Measurements from ENCODE around the gene DDX17.
"Not testable (repeated sequence)": the region's sequence is repeated elsewhere in the genome, so short reads cannot be mapped to it uniquely, and the experiment has no call there.

Gene DDX17

DNA sequence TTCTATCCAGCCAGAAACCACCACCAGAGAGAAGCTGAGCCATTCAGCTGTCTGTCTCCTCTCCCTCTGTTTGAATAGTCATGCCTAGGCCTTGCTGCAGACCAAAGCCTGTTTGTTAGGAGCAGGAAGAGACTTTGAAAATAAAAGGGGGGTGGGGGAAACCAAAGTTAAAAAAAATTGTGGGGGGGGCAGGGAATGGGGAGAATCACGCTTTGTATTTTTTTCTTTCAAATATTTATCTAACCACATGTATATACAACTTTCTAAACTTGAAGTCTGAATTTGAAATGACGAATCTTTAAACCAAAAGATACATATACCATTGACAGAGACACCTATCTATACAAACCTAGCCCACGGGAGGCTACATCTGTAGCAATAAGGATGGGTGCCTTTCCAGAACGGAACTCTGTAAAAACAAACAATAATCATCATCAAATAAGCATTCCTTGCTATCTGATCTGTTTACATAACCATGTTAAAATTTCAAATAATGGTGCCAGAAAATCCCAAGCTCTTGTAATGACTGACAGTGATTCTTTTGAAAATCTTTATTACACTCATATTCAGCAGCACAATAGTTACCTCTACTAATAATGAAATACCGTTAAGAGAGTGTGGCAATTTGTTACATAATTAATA is 14.3 kb downstream of the DDX17 start:
- DNase-seq = no peak

DNA sequence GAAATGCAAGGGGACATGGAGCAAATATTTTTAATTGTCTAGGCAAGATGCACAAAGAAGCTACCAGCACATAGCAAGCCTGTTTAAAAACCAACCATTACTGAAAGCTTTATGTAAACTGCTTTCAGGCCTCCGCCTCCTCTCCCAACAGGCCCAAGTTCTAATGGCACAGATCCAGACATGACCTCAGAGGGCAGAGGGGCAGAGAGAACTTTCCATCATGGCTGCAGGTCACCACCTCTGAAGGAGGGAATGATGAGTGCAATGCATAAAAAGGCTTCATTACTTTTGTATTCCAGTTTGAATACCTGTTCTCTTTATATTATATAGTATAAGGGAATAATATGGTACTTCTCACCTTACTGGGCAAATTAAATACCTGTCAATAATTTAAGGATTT is 15.2 kb downstream of the DDX17 start:
- peak; percentile 33 for DNase-seq

DNA sequence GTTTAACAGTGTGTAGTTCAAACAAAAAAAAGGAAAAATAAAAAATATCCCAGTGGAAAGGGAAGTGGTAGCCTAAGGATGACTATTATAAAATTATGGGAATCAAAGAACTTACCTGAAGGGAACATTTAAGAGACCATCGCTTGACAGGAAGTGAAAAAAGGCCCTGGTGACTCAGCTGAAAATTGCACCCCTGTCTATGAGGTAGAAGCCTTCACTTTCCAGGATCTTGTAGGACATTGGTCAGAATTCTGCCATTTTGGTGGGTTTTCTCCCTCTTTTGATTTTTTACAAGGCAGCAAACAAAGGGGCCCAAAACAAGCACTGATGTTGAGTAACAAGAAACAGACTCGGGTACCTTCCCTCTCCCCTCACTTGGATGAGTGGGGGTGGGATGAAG is 15.6 kb downstream of the DDX17 start:
- no peak for DNase-seq

DNA sequence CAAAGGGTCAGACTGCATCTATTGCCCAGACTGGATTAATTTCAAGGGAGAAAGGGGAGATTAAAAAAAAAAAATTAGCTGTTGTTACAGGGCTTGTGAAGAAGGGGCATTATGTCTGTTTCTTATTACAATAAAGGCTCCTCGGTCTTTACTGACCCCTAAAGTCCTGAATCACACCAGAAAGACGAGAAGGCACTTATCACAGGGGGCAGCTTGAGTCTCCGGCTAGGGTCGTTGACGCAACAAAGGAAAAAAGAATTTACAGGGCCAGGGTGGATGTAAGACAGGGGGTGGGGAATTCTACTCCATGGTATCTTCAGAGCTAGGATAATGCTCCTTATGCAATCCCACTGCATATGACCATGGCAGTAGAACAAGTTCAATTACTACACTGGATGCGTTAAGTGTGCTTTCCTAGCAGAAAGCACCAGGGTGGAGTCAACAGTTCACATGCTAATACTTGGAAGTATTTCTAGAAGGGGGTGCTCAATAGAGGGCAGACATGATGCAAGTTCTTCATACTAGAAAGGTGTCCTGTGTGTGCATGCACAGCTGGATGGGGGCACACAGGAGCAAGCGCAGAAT is 16.5 kb downstream of the DDX17 start:
- no peak for DNase-seq

DNA sequence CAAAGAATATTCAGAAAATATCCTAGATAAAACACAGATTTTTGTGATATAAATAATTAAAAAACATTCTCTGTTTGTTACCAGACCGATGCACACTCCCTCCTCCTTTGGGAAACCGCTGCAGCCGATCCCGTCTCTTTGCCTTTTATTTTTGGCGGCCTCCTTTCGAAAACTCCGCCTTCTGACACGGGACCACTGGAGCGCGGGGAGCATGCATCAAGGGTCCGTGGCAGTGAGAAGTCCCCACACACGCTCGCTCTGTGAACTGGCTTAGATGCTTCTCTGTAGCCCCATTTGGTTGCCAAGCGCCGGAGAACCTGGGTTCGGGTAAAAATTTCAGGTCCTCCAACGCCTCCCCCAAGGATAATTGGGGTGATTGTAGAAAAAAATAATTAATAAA is 17.0 kb downstream of the DDX17 start:
- DNase-seq = no peak

DNA sequence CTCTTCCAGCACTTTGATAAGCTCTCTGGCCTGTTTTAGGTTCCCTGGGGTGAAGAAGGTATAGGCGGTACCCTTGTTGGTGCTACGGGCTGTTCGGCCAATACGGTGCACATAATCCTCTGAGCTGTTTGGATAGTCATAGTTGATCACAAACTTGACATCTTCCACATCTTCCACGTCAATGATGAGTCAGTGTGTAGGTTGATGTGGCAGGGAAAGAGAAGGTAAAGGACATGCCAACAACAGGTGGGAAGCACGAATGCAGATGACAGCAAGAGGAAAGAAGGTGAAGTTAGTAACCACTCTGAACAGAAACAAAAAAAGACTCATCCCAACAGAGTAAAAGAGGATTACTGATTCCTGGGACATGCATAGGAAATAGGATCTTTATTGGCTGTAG is 18.2 kb downstream of the DDX17 start:
- DNase-seq = no peak

DNA sequence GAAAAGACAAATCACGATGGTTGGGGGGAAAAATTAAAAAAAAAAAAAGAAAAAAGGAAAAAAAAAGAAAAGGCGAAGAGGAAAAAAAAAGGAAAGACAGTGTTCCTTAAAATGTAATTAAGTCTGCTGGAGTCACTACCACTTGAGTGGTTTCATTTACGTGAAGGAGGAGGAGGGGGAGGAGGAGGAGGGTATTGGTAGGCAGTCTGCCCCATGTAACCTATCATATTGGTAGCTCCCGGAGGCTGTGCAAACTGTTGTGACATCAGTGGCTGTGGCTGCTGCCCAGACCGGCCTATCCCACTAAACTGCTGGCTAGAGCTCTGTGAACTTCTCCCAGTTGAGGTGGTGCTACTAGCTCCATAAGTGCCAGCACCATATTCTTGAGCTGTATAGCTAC is 20.3 kb downstream of the DDX17 start:
- no peak for DNase-seq

DNA sequence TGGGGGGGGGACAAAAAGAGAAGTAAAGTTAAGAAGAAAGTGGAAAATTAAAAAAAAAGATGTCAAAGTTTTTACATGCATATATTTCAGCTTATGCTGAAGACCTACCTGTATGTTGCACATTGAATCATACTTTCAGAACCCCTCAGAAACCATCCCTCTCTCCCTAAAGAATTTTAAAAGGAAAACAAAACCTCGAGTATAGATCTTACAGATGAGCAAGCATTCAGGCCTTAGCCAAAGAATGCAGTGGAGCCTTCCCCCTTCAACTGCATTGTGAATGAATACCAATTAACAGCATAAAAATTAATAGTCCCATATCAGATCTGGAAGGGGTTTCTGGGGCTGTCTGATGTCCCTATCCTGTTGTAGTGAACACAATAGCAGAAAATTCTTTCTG is 21.9 kb downstream of the DDX17 start:
- DNase-seq = no peak

DNA sequence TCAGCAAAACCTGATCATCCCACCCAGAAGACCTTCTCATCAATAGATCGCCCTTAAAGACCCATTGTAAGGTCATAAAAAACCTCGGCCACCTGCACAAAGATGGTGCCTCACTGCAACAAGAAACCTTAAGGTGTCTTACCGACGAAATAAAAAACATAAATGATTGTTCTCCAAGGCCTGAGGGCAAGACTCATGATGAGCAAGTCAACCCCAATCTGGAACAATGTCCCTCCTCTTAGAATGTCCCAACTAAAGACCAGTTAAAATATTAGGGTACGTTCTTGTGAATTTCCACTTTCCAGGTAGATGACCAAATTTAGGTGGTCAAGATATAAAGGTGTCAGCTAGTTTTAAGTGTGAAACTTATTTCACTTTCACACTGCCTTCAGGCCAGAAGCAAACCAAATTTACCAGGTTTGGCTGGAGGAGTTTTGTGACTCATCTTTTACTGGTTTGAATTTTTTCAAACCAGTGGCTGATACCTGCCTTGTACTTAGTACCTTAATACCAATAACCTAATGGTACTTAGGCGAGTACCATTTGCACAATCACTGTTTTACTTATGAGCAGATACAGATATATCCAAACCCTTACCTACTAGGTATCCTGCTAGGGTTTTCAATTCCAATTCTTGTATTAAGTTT is 23.3 kb downstream of the DDX17 start:
- DNase-seq = no peak

DNA sequence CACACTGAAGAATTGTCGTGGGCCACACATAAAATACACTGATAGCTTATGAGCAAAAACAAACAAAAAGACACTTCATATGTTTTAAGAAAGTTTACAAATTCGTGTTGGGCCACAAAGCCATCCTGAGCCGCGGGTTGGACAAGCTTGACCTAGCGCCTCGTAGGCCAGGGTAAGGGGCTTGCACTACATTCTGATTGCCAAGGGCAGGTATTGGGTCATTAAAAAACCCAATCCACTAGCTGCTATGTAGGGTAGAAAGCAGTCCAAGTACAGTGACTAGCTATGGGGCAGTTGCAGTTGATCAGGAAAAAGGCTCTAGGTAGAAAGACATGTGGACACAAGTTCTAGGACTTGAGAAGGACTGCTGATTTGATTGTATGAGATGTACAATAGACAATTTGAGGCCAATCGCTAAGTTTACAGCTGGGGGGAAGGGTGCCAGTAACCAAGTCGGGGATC is 24.2 kb downstream of the DDX17 start:
- no peak for DNase-seq

DNA sequence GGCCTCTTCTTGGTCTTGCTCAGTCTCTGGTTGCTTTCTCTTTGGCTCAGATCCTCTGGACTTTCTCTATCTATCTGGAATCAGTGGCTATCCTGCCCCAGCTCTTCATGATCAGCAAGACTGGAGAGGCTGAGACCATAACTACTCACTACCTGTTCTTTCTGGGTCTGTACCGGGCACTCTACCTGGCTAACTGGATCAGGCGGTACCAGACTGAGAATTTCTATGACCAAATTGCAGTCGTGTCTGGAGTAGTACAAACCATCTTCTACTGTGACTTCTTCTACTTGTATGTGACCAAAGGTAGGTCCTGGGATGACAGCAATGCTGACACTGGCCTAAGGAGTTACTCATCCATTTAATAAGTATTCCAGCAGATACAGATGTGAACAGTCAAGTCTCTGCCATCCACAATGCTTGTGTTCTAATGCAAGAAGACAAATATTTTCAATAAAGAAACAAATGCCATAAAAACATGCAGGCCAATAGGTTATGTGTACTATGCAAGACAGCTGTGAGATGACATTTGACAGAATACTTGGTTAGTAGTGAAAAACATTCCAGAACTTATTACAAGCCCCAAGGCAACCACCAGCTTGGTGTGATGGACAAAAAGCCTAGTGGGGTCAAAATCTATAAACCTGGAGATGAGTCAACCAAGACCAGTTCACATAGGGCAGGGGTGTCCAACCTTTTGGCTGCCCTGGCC is 24.8 kb downstream of the DDX17 start:
- no peak for DNase-seq

DNA sequence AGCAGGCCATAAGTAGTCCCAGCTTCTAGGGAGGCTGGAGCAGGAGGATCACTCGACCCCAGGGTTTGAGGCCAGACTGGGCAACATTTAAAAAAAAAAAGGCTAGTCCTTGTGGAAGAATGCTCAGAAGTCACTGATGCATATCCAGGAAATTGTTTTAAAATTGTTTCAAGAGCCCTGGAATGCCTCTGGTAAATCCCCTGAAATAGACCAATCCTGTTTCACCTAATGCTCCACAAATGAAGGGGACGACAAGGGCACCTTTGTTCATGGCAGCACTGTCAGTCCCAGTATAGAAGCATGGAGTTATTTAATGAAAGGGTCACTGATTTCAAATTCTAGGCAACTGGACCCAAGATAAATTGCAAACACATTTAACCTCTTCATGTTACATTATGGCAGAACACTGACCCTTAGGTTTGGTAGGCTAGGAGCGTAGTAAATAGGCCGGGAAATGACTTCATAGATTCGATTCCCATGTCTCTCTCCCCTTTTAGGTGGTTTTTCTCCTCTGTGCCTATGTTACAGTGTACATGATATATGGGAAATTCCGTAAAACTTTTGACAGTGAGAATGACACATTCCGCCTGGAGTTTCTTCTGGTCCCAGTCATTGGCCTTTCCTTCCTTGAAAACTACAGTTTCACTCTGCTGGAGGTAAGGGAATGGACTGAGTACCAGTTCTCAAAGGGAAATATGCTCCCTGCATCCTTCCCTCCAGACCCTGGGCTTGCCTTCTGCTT is 26.8 kb downstream of the DDX17 start:
- no peak for DNase-seq

DNA sequence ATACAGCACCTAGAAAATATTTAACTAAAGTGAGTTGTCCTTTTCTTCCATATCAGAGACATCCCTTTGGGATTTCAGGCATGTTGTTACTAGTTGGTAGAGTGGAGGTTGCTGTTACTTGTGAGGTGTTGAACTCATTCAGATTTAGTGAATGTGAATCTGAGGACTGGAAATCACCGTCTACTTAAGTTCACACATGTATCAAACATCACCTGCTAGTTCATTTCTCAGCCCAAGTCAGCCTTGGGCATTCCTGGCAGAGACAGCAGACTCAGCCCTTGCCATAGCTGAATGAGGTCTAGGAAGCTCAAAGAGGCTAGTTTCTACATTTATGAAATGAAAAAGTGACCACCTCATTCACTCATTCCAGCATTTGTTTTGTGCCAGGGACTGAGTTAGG is 28.5 kb downstream of the DDX17 start:
- DNase-seq = no peak

DNA sequence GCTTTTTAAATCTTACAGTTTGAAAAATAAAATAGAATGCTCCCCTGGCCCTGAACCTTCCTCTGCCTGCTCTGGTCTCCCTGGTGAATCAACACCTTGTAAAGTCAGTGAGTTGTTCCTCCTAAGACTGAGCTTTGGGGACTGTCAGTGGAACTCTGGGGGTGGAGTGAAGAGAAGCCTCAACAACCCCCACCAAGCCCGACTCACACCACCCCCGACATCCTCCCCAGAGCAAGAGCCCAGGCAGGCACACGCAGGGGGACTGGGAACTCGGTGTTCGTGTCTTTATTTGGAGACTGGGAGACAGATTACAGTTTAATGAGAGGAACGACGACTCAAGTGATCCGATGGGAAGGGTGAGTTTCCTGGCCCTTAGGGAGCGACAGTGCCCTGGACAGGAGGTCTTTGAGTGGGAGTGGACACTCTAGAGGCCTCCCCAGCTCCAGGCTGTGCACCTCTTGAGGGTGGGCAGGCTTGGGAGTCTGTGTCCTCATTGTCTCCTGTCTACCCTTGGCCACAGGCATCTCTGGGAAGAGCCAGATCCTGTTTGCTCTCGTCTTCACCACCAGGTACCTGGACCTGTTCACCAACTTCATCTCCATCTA is 32.0 kb downstream of the DDX17 start:
- no peak for DNase-seq

DNA sequence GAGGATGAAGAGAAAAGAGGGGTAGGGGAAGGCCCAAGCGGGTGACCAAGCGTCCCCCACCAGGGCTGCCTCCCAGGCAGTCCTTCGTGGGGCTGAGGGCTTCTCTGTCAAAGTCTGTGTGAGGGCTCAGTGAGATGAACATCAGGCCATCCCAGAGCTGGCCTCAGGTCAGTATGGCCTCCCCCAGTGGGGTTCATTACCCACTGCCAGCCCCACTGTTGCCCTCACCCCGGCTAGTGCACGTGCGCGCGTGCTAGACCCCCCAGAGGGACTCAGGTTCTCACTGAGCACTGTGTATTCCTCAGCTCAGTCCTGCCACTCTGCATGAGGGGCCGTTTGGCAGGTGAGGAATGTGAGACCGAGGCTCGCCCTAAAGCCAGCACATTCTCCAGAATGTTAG is 34.9 kb downstream of the DDX17 start:
- DNase-seq = no peak

DNA sequence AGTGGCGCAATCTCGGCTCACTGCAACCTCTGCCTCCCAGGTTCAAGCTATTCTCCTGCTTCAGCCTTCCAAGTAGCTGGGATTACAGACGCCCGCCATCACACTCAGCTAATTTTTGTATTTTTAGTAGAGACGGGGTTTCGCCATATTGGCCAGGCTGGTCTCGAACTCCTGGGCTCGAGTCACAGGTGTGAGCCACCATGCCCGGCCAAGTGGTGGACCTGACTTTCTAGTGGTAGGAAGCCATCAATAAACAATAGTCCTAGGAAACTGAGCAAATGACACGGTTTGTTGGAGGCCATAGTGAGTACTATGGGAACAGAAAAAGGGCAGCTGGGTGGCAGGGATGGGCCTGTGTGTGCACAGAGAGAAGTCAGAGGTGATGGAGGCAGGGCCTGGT is 35.9 kb downstream of the DDX17 start:
- not testable (repeated sequence) for DNase-seq

DNA sequence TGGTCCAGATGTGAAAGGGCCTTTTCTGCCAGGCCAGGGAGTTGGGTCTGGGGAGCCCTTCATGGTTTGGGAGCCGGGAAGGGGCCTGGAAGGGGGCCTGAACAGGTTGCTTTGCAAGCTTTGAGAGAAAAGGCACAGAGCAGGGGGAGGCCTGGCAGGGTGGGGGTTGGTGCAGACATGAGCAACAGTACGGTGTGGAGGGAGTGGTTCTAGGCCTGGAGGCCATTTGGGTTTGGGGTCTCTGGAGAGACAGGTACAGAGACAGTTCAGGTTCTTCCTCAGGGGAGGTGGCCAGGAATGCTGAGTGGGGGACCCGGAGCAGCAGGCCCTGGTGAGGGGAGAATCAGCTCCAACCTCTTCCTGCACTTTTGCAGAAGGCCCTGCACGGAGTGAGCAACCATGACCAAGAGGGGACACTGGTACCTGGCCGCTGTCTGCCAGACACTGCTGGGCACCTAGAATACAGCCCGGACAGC is 36.8 kb downstream of the DDX17 start:
- no peak for DNase-seq

DNA sequence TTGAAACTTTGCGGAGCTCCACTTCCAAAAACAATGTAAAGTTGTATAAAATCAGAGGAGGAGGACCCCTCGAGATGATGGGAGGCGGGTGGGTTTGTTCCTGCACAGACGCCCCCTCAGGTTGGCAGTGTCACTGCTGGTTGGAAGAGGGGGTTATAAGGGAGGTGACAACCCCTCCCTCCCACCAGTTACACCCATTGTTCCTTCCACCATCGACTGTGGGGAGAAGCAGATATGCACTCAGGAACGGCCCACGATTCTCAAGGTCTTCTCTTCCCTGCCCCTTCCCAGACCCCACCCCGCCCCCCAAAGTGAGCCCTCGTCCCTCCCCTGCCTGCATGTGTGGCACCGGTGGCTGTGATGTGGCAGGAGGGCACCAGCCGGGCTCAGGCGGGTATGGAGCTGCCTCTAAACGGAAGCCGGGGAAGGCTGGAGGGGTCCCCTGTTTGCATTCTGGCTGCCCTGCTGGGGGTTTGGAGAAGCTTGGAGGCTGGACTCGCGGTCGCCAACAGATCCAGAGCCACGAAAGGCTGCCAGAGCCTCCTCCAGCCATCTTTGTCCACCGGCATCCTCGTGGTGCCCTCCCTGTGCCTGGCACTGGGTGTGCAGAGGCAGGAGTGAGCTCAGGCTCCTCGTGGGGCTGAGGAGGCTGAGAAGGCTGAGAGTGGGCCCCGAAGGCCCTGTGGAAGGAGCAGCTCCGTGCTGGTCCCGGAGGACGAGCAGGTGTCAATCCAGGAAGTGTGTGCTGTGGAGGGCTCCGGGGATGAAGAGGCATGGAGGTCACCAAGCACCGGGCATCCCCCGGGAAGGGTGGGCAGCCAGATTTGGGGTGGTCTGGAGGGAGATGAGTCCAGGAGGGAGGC is 37.4 kb downstream of the DDX17 start:
- DNase-seq = peak; percentile 20

DNA sequence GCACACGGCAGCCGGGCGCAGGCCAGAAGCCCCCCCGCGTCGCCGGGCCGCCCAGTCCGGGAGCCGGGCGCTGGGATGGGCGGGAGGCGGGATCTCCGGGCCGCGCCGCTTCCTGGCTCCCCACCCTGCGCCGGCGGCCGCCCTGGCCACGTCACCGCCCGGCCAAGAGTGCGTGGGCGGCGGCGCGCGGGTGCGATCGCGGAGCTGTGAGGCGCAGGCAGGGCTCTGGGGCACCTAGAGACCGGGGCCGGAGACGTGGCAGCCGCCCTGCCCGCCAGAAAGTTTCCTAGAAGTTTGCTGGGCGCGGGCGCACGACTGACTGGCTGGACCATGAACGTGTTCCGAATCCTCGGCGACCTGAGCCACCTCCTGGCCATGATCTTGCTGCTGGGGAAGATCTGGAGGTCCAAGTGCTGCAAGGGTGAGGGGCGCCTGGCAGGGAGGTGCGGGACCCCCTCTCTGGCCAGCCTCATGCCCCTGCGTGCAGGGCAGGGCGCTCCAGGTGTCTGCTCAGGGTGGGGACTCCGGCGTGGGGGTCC is 38.1 kb downstream of the DDX17 start, which contains the start of gene KDELR3:
Gene KDELR3, plus strand, starts transcription at position 193 of the 539 bp plus-strand sequence. Its CDS starts 138 bp downstream, at position 331.
- peak; percentile 66 for DNase-seq

DNA sequence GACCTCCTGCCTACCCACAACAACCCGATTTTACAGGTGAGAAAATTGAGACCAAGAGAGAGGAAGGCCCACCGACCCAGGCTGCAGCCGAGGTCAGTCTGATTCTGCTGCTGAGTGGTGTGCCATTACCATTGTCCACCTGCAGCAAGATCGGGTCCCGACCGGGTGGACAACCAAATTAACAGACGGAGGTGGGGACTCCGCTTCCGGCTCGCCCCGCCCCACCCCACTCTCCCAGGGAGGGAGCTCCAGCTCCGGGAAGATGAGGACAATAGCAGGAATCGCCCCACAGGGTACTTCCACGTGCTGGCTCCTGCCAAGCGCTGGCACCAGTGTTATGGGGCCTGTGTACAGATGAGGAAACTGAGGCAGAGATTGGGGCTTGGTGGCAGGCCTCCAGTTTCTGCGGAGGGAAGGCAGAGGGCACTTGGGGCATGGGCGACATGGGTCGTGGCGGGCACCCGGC is 38.6 kb downstream of the DDX17 start:
- peak; percentile 36 for DNase-seq

Data from NCI-H69 (cell line).